ENCODE measurements around the gene PAH. TPM values are rescaled to one million over a fixed set of nuclear protein-coding genes. Genes with fewer than 3 reads are reported as not detected.

PAH gene
- polyA plus RNA-seq, 4 donors: 43.0 to 86.8 (median 71.9) TPM

GRCh38 chr12:102950950-102951619 lies 34.0 kb upstream of the PAH start:
- no peak for DNase-seq (ENCODE audit: low read depth in 4 of 4, low spot score in 2 of 4)

GRCh38 chr12:102950107-102950949 lies 33.3 kb upstream of the PAH start:
- DNase-seq (ENCODE audit: low read depth in 4 of 4, low spot score in 2 of 4): no peak

- no peak for DNase-seq (ENCODE audit: low read depth in 4 of 4, low spot score in 2 of 4)
These were observed 31.9 kb upstream of the PAH start for GRCh38 chr12:102948941-102949352.

GRCh38 chr12:102946042-102946441 lies 29.0 kb upstream of the PAH start:
- no peak for DNase-seq (ENCODE audit: low read depth in 4 of 4, low spot score in 2 of 4)

GRCh38 chr12:102939670-102940222 lies 22.7 kb upstream of the PAH start:
- DNase-seq (ENCODE audit: low read depth in 4 of 4, low spot score in 2 of 4): no peak

GRCh38 chr12:102939059-102939458 lies 22.0 kb upstream of the PAH start:
- DNase-seq (ENCODE audit: low read depth in 4 of 4, low spot score in 2 of 4): no peak

GRCh38 chr12:102933168-102933567 lies 16.1 kb upstream of the PAH start:
- DNase-seq (ENCODE audit: low read depth in 4 of 4, low spot score in 2 of 4): no peak

- DNase-seq (ENCODE audit: low read depth in 4 of 4, low spot score in 2 of 4): no peak
These were observed 10.2 kb upstream of the PAH start for GRCh38 chr12:102927220-102927619.

GRCh38 chr12:102921240-102921639 lies 4.2 kb upstream of the PAH start:
- DNase-seq (ENCODE audit: low read depth in 4 of 4, low spot score in 2 of 4): no peak

- no peak for DNase-seq (ENCODE audit: low read depth in 4 of 4, low spot score in 2 of 4)
These were observed 3.2 kb upstream of the PAH start for GRCh38 chr12:102920271-102920670.

- DNase-seq (ENCODE audit: low read depth in 4 of 4, low spot score in 2 of 4): no peak
These were observed 1.8 kb upstream of the PAH start for GRCh38 chr12:102918840-102919239.

- no peak for DNase-seq (ENCODE audit: low read depth in 4 of 4, low spot score in 2 of 4)
These were observed 605 bp downstream of the PAH start for GRCh38 chr12:102916252-102917025.

GRCh38 chr12:102913453-102914226 lies 3.4 kb downstream of the PAH start:
- DNase-seq (ENCODE audit: low read depth in 4 of 4, low spot score in 2 of 4): no peak

- DNase-seq (ENCODE audit: low read depth in 4 of 4, low spot score in 2 of 4): no peak
These were observed 4.8 kb downstream of the PAH start for GRCh38 chr12:102912258-102912657.

GRCh38 chr12:102911320-102911719 lies 5.7 kb downstream of the PAH start:
- DNase-seq (ENCODE audit: low read depth in 4 of 4, low spot score in 2 of 4): no peak

- no peak for DNase-seq (ENCODE audit: low read depth in 4 of 4, low spot score in 2 of 4)
These were observed 6.3 kb downstream of the PAH start for GRCh38 chr12:102910792-102911191.

- no peak for DNase-seq (ENCODE audit: low read depth in 4 of 4, low spot score in 2 of 4)
These were observed 6.9 kb downstream of the PAH start for GRCh38 chr12:102910137-102910536.

- no peak for DNase-seq (ENCODE audit: low read depth in 4 of 4, low spot score in 2 of 4)
These were observed 9.1 kb downstream of the PAH start for GRCh38 chr12:102907918-102908317.

GRCh38 chr12:102905229-102905628 lies 11.8 kb downstream of the PAH start:
- no peak for DNase-seq (ENCODE audit: low read depth in 4 of 4, low spot score in 2 of 4)

GRCh38 chr12:102903337-102904007 lies 13.6 kb downstream of the PAH start:
- DNase-seq (ENCODE audit: low read depth in 4 of 4, low spot score in 2 of 4): no peak
